ENCODE data around the gene HECA. TPM values are rescaled to one million over a fixed set of nuclear protein-coding genes. Genes with fewer than 3 reads are reported as not detected.

The HECA gene
- 23.1 and 30.9 TPM in 2 replicates for total RNA-seq

DNA sequence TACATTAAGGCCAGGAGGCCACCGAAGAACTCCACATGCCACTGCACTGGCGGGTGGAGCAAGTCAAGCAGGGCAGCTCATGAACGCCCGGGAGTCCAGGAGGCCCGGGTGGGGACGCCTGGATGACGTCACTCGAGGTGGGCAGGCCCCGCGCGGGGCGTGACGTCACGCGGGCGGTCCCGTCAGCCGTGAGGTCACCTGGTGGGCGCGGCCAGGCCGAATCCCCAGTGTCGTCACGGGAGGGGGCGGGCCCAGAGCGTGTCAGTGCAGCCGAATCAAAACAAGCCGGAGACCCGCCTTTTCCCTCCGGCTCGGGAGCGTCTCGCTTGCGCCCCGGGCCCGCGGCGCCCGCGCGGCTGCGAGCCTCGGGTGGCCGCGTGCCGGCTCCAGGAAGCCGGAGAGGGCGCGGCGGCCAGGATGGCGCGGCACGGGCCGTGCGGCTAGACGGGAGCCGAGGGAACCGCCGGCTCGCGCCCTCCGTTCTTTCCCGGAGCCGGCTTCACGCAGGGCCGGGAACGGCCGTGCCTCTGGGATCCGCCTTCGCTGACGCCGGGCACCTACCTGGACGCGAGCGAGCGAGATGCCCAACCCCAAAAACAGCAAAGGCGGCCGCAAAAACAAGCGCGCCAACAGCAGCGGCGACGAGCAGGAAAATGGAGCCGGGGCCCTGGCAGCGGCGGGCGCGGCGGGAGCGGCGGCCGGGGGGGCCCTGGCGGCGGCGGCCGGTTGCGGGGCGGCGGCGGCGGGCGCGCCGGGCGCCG lies at the start of gene HECA:
HECA (plus strand) TSS at position 264 of the 761 bp plus-strand sequence; CDS start at position 581, 317 bp downstream.

Other genes starting within 250 kb of the HECA start
- gene REPS1, start 146.8 kb upstream of the HECA start, total RNA-seq: 26.5 and 43.1 TPM in 2 replicates
- gene ABRACL, start 106.3 kb upstream of the HECA start, total RNA-seq: 45.8 and 57.8 TPM in 2 replicates
- not detected in 2 replicates for gene TXLNB, start 156.9 kb downstream of the HECA start, total RNA-seq
- 21.5 and 26.7 TPM in 2 replicates for gene CITED2, start 239.6 kb downstream of the HECA start, total RNA-seq